Astrocyte (in vitro differentiated cells and primary cell): ENCODE results near the gene ZFP91.

Source experiments
- CTCF ChIP-seq: IDR thresholded peaks from 2 replicates; pipeline ENCODE4 v1.5.1; 2011; ENCODE audit warnings: low read depth, mild to moderate bottlenecking, inconsistent platforms, low read length, moderate library complexity; ENCODE audit not compliant: insufficient read depth
- EZH2 ChIP-seq: IDR thresholded peaks from 2 replicates; pipeline ENCODE4 v1.6.1; 2012; ENCODE audit warnings: mild to moderate bottlenecking, low read length, inconsistent platforms; ENCODE audit not compliant: insufficient read depth

GRCh38 chr11:58647141-58647699 lies 68.4 kb downstream of the ZFP91 start:
- TF ChIP-seq EZH2 = no peak
- TF ChIP-seq CTCF = no peak
